ENCODE measurements around the gene CASP6. TPM values are rescaled to one million over a fixed set of nuclear protein-coding genes. Genes with fewer than 3 reads are reported as not detected.
"Not testable (repeated sequence)": the region's sequence is repeated elsewhere in the genome, so short reads cannot be mapped to it uniquely, and the experiment has no call there.

The CASP6 gene
- total and polyA plus RNA-seq, 9 donors, result 12.4 to 21.3 (median 16.2) TPM

- no peak for DNase-seq
- no CpG with 5 or more reads among the region's 1 CpG for WGBS (ENCODE audit: insufficient coverage)
- Histone ChIP-seq H3K36me3 (ENCODE audit: control insufficient read depth, insufficient read depth, low read length) (peaks cover 32% of the 10 kb centered on the region), H3K4me3 (ENCODE audit: low read length) (no peak overlapping the region), H3K27me3 (ENCODE audit: control insufficient read depth, insufficient read depth, low read length) (no peaks in the 10 kb centered on the region), H3K27ac (ENCODE audit: low read length) (no peak overlapping the region), H3K9me3 (replicated peaks; ENCODE audit: control insufficient read depth, low read depth, low read length) (no peaks in the 10 kb centered on the region), H3K4me1 (ENCODE audit: control insufficient read depth, insufficient read depth, low read length) (no peaks in the 10 kb centered on the region)
Measured at GRCh38 chr4:109691411-109691920, 11.8 kb downstream of the CASP6 start.

GRCh38 chr4:109690690-109691410, 12.4 kb downstream of the CASP6 start:
- no peaks in the 10 kb centered on the region for H3K27me3 ChIP-seq (ENCODE audit: control insufficient read depth, insufficient read depth, low read length)
- 93% methylated on average over 3 of the region's 6 CpGs for WGBS (ENCODE audit: insufficient coverage)
- no peak overlapping the region for H3K27ac ChIP-seq (ENCODE audit: low read length)
- H3K4me1 ChIP-seq (ENCODE audit: control insufficient read depth, insufficient read depth, low read length), result no peaks in the 10 kb centered on the region
- no peak for DNase-seq
- H3K36me3 ChIP-seq (ENCODE audit: control insufficient read depth, insufficient read depth, low read length), result peaks cover 32% of the 10 kb centered on the region
- H3K9me3 ChIP-seq (replicated peaks; ENCODE audit: control insufficient read depth, low read depth, low read length), result no peaks in the 10 kb centered on the region
- no peak overlapping the region for H3K4me3 ChIP-seq (ENCODE audit: low read length)

- no peaks in the 10 kb centered on the region for H3K9me3 ChIP-seq (replicated peaks; ENCODE audit: control insufficient read depth, low read depth, low read length)
- DNase-seq, result no peak
- H3K4me3 ChIP-seq (ENCODE audit: low read length), result no peak overlapping the region
- H3K36me3 ChIP-seq (ENCODE audit: control insufficient read depth, insufficient read depth, low read length), result peaks cover 4% of the 10 kb centered on the region
- no peak overlapping the region for H3K27ac ChIP-seq (ENCODE audit: low read length)
- no peaks in the 10 kb centered on the region for H3K27me3 ChIP-seq (ENCODE audit: control insufficient read depth, insufficient read depth, low read length)
- H3K4me1 ChIP-seq (ENCODE audit: control insufficient read depth, insufficient read depth, low read length), result no peaks in the 10 kb centered on the region
Measured at GRCh38 chr4:109684727-109685126, 18.5 kb downstream of the CASP6 start.

- H3K36me3 ChIP-seq (ENCODE audit: control insufficient read depth, insufficient read depth, low read length), result no peaks in the 10 kb centered on the region
Measured at GRCh38 chr4:109683621-109684253, 19.5 kb downstream of the CASP6 start.

GRCh38 chr4:109682875-109683274, 20.4 kb downstream of the CASP6 start:
- DNase-seq, result no peak
- WGBS (ENCODE audit: insufficient coverage), result 100% methylated on average over 1 of the region's 2 CpGs
- Histone ChIP-seq H3K4me1 (ENCODE audit: control insufficient read depth, insufficient read depth, low read length) (no peaks in the 10 kb centered on the region), H3K4me3 (ENCODE audit: low read length) (no peak overlapping the region), H3K9me3 (replicated peaks; ENCODE audit: control insufficient read depth, low read depth, low read length) (no peaks in the 10 kb centered on the region), H3K27me3 (ENCODE audit: control insufficient read depth, insufficient read depth, low read length) (no peaks in the 10 kb centered on the region), H3K27ac (ENCODE audit: low read length) (no peak overlapping the region), H3K36me3 (ENCODE audit: control insufficient read depth, insufficient read depth, low read length) (no peaks in the 10 kb centered on the region)

More at GRCh38 chr4:109683621-109684253, 19.5 kb downstream of the CASP6 start:
- Histone ChIP-seq H3K4me3 (ENCODE audit: low read length) (no peak overlapping the region), H3K27ac (ENCODE audit: low read length) (no peak overlapping the region), H3K4me1 (ENCODE audit: control insufficient read depth, insufficient read depth, low read length) (no peaks in the 10 kb centered on the region), H3K9me3 (replicated peaks; ENCODE audit: control insufficient read depth, low read depth, low read length) (no peaks in the 10 kb centered on the region), H3K27me3 (ENCODE audit: control insufficient read depth, insufficient read depth, low read length) (no peaks in the 10 kb centered on the region)
- DNase-seq, result peak; percentile 22
- 53% methylated on average over 2 of the region's 6 CpGs for WGBS (ENCODE audit: insufficient coverage)

GRCh38 chr4:109678925-109679324, 24.3 kb downstream of the CASP6 start:
- WGBS (ENCODE audit: insufficient coverage), result 95% methylated on average over 6 of the region's 14 CpGs
- not testable (repeated sequence) for H3K36me3 ChIP-seq (ENCODE audit: control insufficient read depth, insufficient read depth, low read length); H3K27me3 ChIP-seq (ENCODE audit: control insufficient read depth, insufficient read depth, low read length); DNase-seq; H3K4me3 ChIP-seq (ENCODE audit: low read length); H3K27ac ChIP-seq (ENCODE audit: low read length); H3K4me1 ChIP-seq (ENCODE audit: control insufficient read depth, insufficient read depth, low read length); H3K9me3 ChIP-seq (replicated peaks; ENCODE audit: control insufficient read depth, low read depth, low read length)

- 96% methylated on average over 21 of the region's 28 CpGs for WGBS (ENCODE audit: insufficient coverage)
- not testable (repeated sequence) for H3K36me3 ChIP-seq (ENCODE audit: control insufficient read depth, insufficient read depth, low read length); H3K27me3 ChIP-seq (ENCODE audit: control insufficient read depth, insufficient read depth, low read length)
Measured at GRCh38 chr4:109678472-109678871, 24.8 kb downstream of the CASP6 start.

GRCh38 chr4:109676886-109677285, 26.4 kb downstream of the CASP6 start:
- Histone ChIP-seq H3K4me1 (ENCODE audit: control insufficient read depth, insufficient read depth, low read length) (no peaks in the 10 kb centered on the region), H3K9me3 (replicated peaks; ENCODE audit: control insufficient read depth, low read depth, low read length) (no peaks in the 10 kb centered on the region), H3K27me3 (ENCODE audit: control insufficient read depth, insufficient read depth, low read length) (no peaks in the 10 kb centered on the region), H3K27ac (ENCODE audit: low read length) (no peak overlapping the region), H3K36me3 (ENCODE audit: control insufficient read depth, insufficient read depth, low read length) (no peaks in the 10 kb centered on the region), H3K4me3 (ENCODE audit: low read length) (no peak overlapping the region)
- no peak for DNase-seq
- WGBS (ENCODE audit: insufficient coverage), result no CpG with 5 or more reads among the region's 1 CpG

More at GRCh38 chr4:109678472-109678871, 24.8 kb downstream of the CASP6 start:
- not testable (repeated sequence) for H3K4me1 ChIP-seq (ENCODE audit: control insufficient read depth, insufficient read depth, low read length); H3K9me3 ChIP-seq (replicated peaks; ENCODE audit: control insufficient read depth, low read depth, low read length); H3K27ac ChIP-seq (ENCODE audit: low read length); DNase-seq; H3K4me3 ChIP-seq (ENCODE audit: low read length)

GRCh38 chr4:109675843-109676242, 27.4 kb downstream of the CASP6 start:
- H3K27ac ChIP-seq (ENCODE audit: low read length), result no peak overlapping the region
- no peak overlapping the region for H3K4me3 ChIP-seq (ENCODE audit: low read length)
- 92% methylated on average over 1 of the region's 1 CpG for WGBS (ENCODE audit: insufficient coverage)
- H3K4me1 ChIP-seq (ENCODE audit: control insufficient read depth, insufficient read depth, low read length), result no peaks in the 10 kb centered on the region
- no peak for DNase-seq
- H3K36me3 ChIP-seq (ENCODE audit: control insufficient read depth, insufficient read depth, low read length), result no peaks in the 10 kb centered on the region
- H3K9me3 ChIP-seq (replicated peaks; ENCODE audit: control insufficient read depth, low read depth, low read length), result no peaks in the 10 kb centered on the region
- no peaks in the 10 kb centered on the region for H3K27me3 ChIP-seq (ENCODE audit: control insufficient read depth, insufficient read depth, low read length)

GRCh38 chr4:109675181-109675580, 28.1 kb downstream of the CASP6 start:
- Histone ChIP-seq H3K9me3 (replicated peaks; ENCODE audit: control insufficient read depth, low read depth, low read length) (no peaks in the 10 kb centered on the region), H3K27me3 (ENCODE audit: control insufficient read depth, insufficient read depth, low read length) (no peaks in the 10 kb centered on the region), H3K27ac (ENCODE audit: low read length) (no peak overlapping the region), H3K4me3 (ENCODE audit: low read length) (no peak overlapping the region), H3K4me1 (ENCODE audit: control insufficient read depth, insufficient read depth, low read length) (no peaks in the 10 kb centered on the region), H3K36me3 (ENCODE audit: control insufficient read depth, insufficient read depth, low read length) (no peaks in the 10 kb centered on the region)
- whole genome bisulfite sequencing (ENCODE audit: insufficient coverage), result 64% methylated on average over 3 of the region's 3 CpGs
- DNase-seq, result no peak
